Endodermal cell (in vitro differentiated cells): Measurements from ENCODE around the gene ELL2. TPM values are rescaled to one million over a fixed set of nuclear protein-coding genes. Genes with fewer than 3 reads are reported as not detected.

Experiments
- DNase-seq: peaks from one replicate; pipeline ENCODE4 v3.0.0-alpha.2; 2017
- H3K27ac ChIP-seq: 2 replicates; pipeline ENCODE4 v1.5.1; 2013; ENCODE audit warnings: mild to moderate bottlenecking, low read depth, low read length, moderate library complexity
- H3K27me3 ChIP-seq: 2 replicates; pipeline ENCODE4 v1.6.1; 2013; ENCODE audit warnings: mild to moderate bottlenecking, low read length, moderate library complexity; ENCODE audit not compliant: insufficient read depth, control insufficient read depth, poor library complexity, severe bottlenecking
- H3K36me3 ChIP-seq: 2 replicates; pipeline ENCODE4 v1.7.0; 2013; ENCODE audit warnings: mild to moderate bottlenecking, low read length, moderate library complexity; ENCODE audit not compliant: control insufficient read depth, insufficient read depth
- H3K4me1 ChIP-seq: one replicate; pipeline ENCODE4 v1.7.0; 2013; ENCODE audit warnings: low read length; ENCODE audit not compliant: control insufficient read depth, insufficient read depth
- H3K4me3 ChIP-seq: 2 replicates; pipeline ENCODE4 v1.5.1; 2013; ENCODE audit warnings: mild to moderate bottlenecking, low read length, moderate library complexity
- H3K9ac ChIP-seq: 2 replicates; pipeline ENCODE4 v1.6.1; 2013; ENCODE audit warnings: mild to moderate bottlenecking, low read length, moderate library complexity; ENCODE audit not compliant: poor library complexity, severe bottlenecking; ENCODE audit errors: extremely low read depth
- H3K9me3 ChIP-seq: 2 replicates; pipeline ENCODE4 v1.6.1; 2013; ENCODE audit warnings: mild to moderate bottlenecking, low read length, moderate library complexity; ENCODE audit not compliant: control insufficient read depth
- H3K27ac Mint-ChIP-seq: 2 replicates; pipeline ENCODE4 v1.8.0; 2020; ENCODE audit warnings: mixed read lengths
- H3K27me3 Mint-ChIP-seq: 2 replicates; pipeline ENCODE4 v1.8.0; 2021; ENCODE audit warnings: mild to moderate bottlenecking, mixed read lengths; ENCODE audit not compliant: insufficient read depth
- H3K36me3 Mint-ChIP-seq: 2 replicates; pipeline ENCODE4 v1.8.0; 2020; ENCODE audit warnings: low read depth, mixed read lengths
- H3K4me1 Mint-ChIP-seq: 2 replicates; pipeline ENCODE4 v1.8.0; 2020; ENCODE audit warnings: mixed read lengths
- H3K4me3 Mint-ChIP-seq: 2 replicates; pipeline ENCODE4 v1.8.0; 2020; ENCODE audit warnings: mild to moderate bottlenecking, moderate library complexity, mixed read lengths
- H3K9me3 Mint-ChIP-seq: 2 replicates; pipeline ENCODE4 v1.8.0; 2020; ENCODE audit warnings: mild to moderate bottlenecking, mixed read lengths
- WGBS, 2 experiments: methylation state at CpG; one replicate each; pipeline versions ENCODE4 v1.1.5 to v1.1.7; 2013; ENCODE audit warnings: missing lambda C conversion rate in 2 of 2, mixed read lengths in 1 of 2; ENCODE audit not compliant: insufficient coverage in 1 of 2, insufficient read length in 1 of 2; 5-methylcytosine and 5-hydroxymethylcytosine counted together
- total RNA-seq, 2 donors: library from RNA; stranded (reverse); fragmentation: NEBNext Ultra II Directional in 1 of 2; extraction: Animal tissue kit (Norgen Biotek cat#: 25700) in 1 of 2; gene quantifications; 2 replicates in 1 of 2; 3 replicates in 1 of 2; pipeline ENCODE4 v1.2.1, GENCODE V29; 2021
- TF ChIP-seq, protein P1 (sequence below): fragments of 200-600 bp; sonication (generic); conservative IDR thresholded peaks from 2 replicates; pipeline ENCODE4 v1.5.0; 2021; ENCODE audit warnings: antibody characterized with exemption, mild to moderate bottlenecking

Gene ELL2
- total RNA-seq, 2 donors from 2014 or later: 28.6 to 44.1 TPM

DNA sequence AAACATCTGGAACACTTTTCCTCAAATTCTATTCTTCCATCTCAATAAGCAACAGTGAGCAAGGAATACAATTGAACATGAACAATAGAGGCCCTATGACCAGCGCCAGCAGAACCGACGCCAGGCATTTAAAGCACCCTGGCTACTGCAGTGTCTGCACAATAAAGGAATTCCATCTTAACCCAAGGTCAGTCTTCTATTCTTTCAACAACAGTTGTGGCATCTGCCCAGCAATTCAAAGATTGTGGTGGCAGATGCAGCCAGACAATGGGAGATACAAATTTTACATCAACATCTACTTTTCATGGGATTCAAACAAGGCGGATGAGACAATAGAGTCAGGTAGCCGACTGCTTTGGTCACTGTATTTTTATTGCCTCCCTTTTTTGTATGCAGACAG is 65.9 kb downstream of the ELL2 start:
- no peak for DNase-seq
- H3K27me3 ChIP-seq: no peaks in the 10 kb centered on the region
- Mint-ChIP-seq H3K4me3 (no peak overlapping the region), H3K27ac (no peak overlapping the region), H3K9me3 (no peaks in the 10 kb centered on the region), H3K36me3 (peaks cover 50% of the 10 kb centered on the region), H3K27me3 (no peaks in the 10 kb centered on the region), H3K4me1 (peaks cover 4% of the 10 kb centered on the region)
- H3K4me3 ChIP-seq: no peak overlapping the region
- H3K9ac ChIP-seq: no peak overlapping the region
- H3K27ac ChIP-seq: peak overlapping the region; percentile 91
- WGBS, 2 experiments: 59 to 81% methylated on average over 3 to 5 of the region's 5 CpGs
- TF ChIP-seq, protein P1, sequence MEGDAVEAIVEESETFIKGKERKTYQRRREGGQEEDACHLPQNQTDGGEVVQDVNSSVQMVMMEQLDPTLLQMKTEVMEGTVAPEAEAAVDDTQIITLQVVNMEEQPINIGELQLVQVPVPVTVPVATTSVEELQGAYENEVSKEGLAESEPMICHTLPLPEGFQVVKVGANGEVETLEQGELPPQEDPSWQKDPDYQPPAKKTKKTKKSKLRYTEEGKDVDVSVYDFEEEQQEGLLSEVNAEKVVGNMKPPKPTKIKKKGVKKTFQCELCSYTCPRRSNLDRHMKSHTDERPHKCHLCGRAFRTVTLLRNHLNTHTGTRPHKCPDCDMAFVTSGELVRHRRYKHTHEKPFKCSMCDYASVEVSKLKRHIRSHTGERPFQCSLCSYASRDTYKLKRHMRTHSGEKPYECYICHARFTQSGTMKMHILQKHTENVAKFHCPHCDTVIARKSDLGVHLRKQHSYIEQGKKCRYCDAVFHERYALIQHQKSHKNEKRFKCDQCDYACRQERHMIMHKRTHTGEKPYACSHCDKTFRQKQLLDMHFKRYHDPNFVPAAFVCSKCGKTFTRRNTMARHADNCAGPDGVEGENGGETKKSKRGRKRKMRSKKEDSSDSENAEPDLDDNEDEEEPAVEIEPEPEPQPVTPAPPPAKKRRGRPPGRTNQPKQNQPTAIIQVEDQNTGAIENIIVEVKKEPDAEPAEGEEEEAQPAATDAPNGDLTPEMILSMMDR: no peak
- no peaks in the 10 kb centered on the region for H3K4me1 ChIP-seq
- H3K9me3 ChIP-seq: no peaks in the 10 kb centered on the region
- H3K36me3 ChIP-seq: peaks cover 99% of the 10 kb centered on the region

- Mint-ChIP-seq H3K4me3 (no peak overlapping the region), H3K9me3 (no peaks in the 10 kb centered on the region), H3K36me3 (peaks cover 50% of the 10 kb centered on the region), H3K27me3 (no peaks in the 10 kb centered on the region), H3K4me1 (peaks cover 4% of the 10 kb centered on the region), H3K27ac (no peak overlapping the region)
- H3K4me1 ChIP-seq: no peaks in the 10 kb centered on the region
- TF ChIP-seq, protein P1: no peak
- no peak overlapping the region for H3K4me3 ChIP-seq
- H3K27ac ChIP-seq: peak overlapping the region; percentile 91
- H3K9me3 ChIP-seq: no peaks in the 10 kb centered on the region
- no peak for DNase-seq
- H3K27me3 ChIP-seq: no peaks in the 10 kb centered on the region
- no peak overlapping the region for H3K9ac ChIP-seq
- H3K36me3 ChIP-seq: peaks cover 99% of the 10 kb centered on the region
- 62 to 93% methylated on average over 2 to 3 of the region's 3 CpGs for WGBS, 2 experiments
Observed at GRCh38 chr5:95895251-95895650, 66.4 kb downstream of the ELL2 start.

DNA sequence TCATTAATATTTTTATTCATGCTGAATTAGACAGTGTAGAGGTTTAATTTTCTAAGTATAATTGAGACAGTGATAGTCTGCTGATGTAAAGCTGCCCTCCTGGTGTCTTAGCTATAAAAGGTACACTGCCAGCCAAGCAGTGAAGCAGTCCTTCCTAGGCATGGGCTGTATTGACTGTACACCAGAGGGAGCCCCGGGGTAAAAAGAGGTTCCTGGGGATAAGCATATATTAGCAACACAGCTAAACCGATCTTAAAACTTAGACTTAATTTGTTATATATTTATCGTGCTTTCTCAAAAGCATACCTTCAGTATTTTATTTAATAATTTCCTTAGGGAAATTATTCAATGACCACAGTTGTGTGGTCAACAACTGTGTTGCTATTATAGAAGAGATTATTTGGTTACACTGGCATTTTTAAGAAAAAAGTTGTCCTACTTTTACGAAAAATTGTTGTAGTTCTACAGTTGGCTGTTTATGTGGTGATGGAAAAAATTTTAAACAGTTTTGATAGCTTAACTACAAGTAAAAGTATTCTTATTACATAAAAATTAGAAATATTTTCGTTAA is 68.8 kb downstream of the ELL2 start:
- peak; percentile 80 for DNase-seq
- H3K27me3 Mint-ChIP-seq: no peaks in the 10 kb centered on the region
- H3K27me3 ChIP-seq: no peaks in the 10 kb centered on the region
- peaks cover 8% of the 10 kb centered on the region for H3K4me1 Mint-ChIP-seq
- no peaks in the 10 kb centered on the region for H3K9me3 Mint-ChIP-seq
- H3K4me1 ChIP-seq: no peaks in the 10 kb centered on the region
- H3K36me3 Mint-ChIP-seq: peaks cover 38% of the 10 kb centered on the region
- no peak overlapping the region for H3K4me3 ChIP-seq
- 94% methylated on average over 4 of the region's 5 CpGs; no CpG with 5 or more reads in 1 of the 2 experiments for WGBS, 2 experiments
- H3K9me3 ChIP-seq: no peaks in the 10 kb centered on the region
- peaks cover 97% of the 10 kb centered on the region for H3K36me3 ChIP-seq
- H3K27ac Mint-ChIP-seq: no peak overlapping the region
- H3K9ac ChIP-seq: no peak overlapping the region
- TF ChIP-seq, protein P1: peak; percentile 80
- no peak overlapping the region for H3K4me3 Mint-ChIP-seq
- H3K27ac ChIP-seq: no peak overlapping the region
